Activated T-helper 1 cell treated with anti-CD3 and anti-CD28 coated beads, Interleukin-12 subunit alpha, Interleukin-12 subunit beta, Interleukin-2, Interleukin-4 antibody, amounts not matched to agents 30 ng/mL and 10 ng/mL and 1 ng/mL, durations not matched to agents 14 hours and 24 hours and 36 hours (primary cell): ENCODE results near the gene XAB2. TPM values are rescaled to one million over a fixed set of nuclear protein-coding genes. Genes with fewer than 3 reads are reported as not detected.
"Not testable (repeated sequence)": the region's sequence is repeated elsewhere in the genome, so short reads cannot be mapped to it uniquely, and the experiment has no call there.

ENCODE experiments used
- DNase-seq: peaks from one replicate; pipeline ENCODE4 v3.0.0; 2021; ENCODE audit warnings: low spot score
- H3K27ac Mint-ChIP-seq: one replicate; pipeline ENCODE4 v1.8.0; 2021; ENCODE audit warnings: mild to moderate bottlenecking, mixed read lengths
- H3K27me3 Mint-ChIP-seq: one replicate; pipeline ENCODE4 v1.8.0; 2022; ENCODE audit warnings: mild to moderate bottlenecking, moderate library complexity, mixed read lengths; ENCODE audit not compliant: insufficient read depth
- H3K36me3 Mint-ChIP-seq: one replicate; pipeline ENCODE4 v1.8.0; 2021; ENCODE audit warnings: low read depth, mixed read lengths
- H3K4me1 Mint-ChIP-seq: one replicate; pipeline ENCODE4 v1.8.0; 2021; ENCODE audit warnings: low read depth, mixed read lengths
- H3K4me3 Mint-ChIP-seq: one replicate; pipeline ENCODE4 v1.8.0; 2021; ENCODE audit warnings: mild to moderate bottlenecking, moderate library complexity, mixed read lengths
- H3K9me3 Mint-ChIP-seq: one replicate; pipeline ENCODE4 v1.8.0; 2021; ENCODE audit warnings: mixed read lengths
- intact Hi-C: fragments of 100-400 bp; cut with micrococcal nuclease; formaldehyde crosslinking; loops from one replicate; pipeline ENCODE4 v1.15.1; 2024
- total RNA-seq: library from RNA; stranded (reverse); gene quantifications from 2 replicates; pipeline ENCODE4 v1.2.3, GENCODE V29; 2022

Gene XAB2
- total RNA-seq, 1 donor from 2014 or later, result 50.7 TPM

DNA sequence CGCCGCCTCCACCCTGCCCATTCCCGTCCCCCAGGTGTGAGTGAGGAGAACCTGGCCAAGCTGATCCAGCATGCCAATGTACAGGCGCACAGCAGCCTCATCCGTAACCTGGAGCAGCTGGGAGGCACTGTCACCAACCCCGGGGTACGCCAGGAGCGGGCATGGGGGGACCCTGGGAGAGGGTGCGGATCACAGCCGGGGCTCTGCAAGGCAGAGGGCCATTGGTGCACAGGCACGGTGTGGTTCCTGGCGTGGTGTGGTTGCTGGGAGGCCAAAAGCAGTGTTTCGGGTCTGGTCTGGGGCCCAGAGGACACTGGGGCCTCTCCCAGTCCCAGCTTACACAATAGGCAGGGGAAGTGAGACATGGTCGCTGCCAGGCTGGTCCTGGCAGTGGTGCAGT is 15.8 kb upstream of the XAB2 start:
- intact Hi-C loops, result no loop called here
- peaks cover 6% of the 10 kb centered on the region for H3K36me3 Mint-ChIP-seq
- no peaks in the 10 kb centered on the region for H3K9me3 Mint-ChIP-seq
- DNase-seq, result no peak
- peaks cover 4% of the 10 kb centered on the region for H3K4me1 Mint-ChIP-seq
- H3K27ac Mint-ChIP-seq, result no peak overlapping the region
- H3K4me3 Mint-ChIP-seq, result no peak overlapping the region
- H3K27me3 Mint-ChIP-seq, result peaks cover 2% of the 10 kb centered on the region

DNA sequence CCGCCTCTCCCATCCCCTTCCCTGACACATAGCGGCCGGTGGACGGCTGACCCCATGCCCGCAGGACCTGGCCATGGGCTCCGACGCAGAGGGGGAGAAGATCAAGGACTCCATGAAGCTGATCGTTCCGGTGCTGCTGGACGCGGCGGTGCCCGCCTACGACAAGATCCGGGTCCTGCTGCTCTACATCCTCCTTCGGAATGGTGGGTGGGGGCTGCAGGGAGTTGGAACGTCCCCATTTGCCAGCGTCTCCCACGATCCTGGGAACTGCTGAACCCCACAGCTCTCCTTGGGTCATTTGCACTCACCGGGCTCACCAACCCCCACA is 15.2 kb upstream of the XAB2 start:
- H3K4me3 Mint-ChIP-seq, result no peak overlapping the region
- peaks cover 13% of the 10 kb centered on the region for H3K36me3 Mint-ChIP-seq
- DNase-seq, result no peak
- intact Hi-C loops, result no loop called here
- H3K4me1 Mint-ChIP-seq, result peaks cover 10% of the 10 kb centered on the region
- H3K27me3 Mint-ChIP-seq, result no peaks in the 10 kb centered on the region
- no peaks in the 10 kb centered on the region for H3K9me3 Mint-ChIP-seq
- no peak overlapping the region for H3K27ac Mint-ChIP-seq

DNA sequence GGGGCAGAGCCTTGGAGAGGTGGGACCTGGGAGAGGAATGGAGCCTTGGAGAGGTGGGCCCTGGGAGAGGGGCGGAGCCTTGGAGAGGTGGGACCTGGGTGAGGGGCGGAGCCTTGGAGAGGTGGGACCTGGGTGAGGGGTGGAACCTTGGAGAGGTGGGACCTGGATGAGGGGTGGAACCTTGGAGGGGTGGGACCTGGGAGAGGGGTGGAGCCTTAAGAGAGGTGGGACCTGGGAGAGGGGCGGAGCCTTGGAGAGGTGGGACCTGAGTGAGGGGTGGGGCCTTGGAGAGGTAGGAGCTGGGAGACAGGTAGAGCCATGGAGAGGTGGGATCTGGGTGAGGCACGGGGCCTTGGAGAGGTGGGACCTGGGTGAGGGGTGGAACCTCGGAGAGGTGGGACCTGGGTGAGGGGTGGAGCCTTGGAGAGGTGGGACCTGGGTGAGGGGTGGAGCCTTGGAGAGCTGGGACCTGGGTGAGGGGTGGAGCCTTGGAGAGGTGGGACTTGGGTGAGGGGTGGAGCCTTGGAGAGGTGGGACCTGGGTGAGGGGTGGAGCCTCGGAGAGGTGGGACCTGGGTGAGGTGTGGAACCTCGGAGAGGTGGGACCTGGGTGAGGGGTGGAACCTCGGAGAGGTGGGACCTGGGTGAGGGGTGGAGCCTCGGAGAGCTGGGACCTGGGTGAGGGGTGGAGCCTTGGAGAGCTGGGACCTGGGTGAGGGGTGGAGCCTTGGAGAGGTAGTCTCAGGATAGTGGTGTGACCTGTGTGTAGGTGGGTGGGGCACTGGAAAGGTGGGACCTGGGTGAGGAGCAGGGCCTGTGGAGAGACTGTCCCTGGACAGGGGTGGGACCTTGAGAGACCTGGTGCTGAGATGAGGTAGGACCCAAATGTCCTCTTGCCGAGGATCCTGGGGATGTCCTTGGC is 14.5 kb upstream of the XAB2 start:
- DNase-seq, H3K27ac Mint-ChIP-seq, H3K9me3 Mint-ChIP-seq, intact Hi-C loops, H3K4me3 Mint-ChIP-seq, H3K27me3 Mint-ChIP-seq: not testable (repeated sequence)
- peaks cover 13% of the 10 kb centered on the region for H3K36me3 Mint-ChIP-seq
- peaks cover 16% of the 10 kb centered on the region for H3K4me1 Mint-ChIP-seq

DNA sequence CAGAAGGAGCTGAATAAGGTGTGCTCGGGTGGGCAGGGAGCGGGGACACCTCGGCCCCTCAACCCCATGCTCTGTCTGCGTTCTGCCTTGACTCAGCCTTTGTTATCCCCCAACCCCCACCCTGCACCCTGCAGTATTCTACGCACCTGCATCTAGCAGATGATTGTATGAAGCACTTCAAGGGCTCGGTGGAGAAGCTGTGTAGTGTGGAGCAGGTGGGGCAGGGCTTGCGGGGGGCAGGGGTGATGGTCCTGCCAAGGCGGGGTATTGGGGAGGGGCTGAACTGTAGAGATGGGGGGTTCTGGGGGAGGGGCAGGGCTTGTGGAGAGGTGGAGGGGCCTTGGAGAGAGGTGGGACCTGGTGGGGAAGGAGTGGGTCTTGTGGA is 13.7 kb upstream of the XAB2 start:
- Mint-ChIP-seq H3K9me3 (no peaks in the 10 kb centered on the region), H3K27ac (no peak overlapping the region), H3K27me3 (no peaks in the 10 kb centered on the region)

DNA sequence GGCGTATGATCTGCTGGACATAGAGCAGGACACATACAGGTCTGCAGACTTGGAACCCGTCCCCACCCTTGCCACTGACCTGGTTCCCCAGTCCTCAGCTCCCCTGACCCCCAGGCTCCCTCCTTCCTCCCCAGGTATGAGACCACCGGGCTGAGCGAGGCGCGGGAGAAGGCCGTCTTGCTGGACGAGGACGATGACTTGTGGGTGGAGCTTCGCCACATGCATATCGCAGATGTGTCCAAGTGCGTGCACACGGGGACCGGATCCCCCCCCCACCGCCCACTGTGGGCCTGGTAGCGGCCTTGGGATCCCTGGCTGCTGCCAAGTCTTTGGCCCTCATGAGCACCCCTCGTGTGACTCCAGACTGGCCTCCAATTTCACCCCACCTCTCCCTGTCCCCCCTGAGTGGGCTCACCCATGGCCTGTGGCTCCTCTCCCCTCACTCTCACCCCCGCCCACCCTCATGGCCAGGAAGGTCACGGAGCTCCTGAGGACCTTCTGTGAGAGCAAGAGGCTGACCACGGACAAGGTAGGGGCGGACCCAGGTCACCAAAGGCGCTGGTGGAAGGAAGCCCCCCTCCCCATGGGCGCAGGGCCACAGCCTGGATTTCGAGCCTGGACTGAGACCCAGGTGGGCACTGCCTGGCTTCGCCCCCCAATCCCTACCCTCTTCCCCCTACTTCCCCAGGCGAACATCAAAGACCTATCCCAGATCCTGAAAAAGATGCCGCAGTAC is 13.1 kb upstream of the XAB2 start:
- Mint-ChIP-seq H3K27me3 (no peaks in the 10 kb centered on the region), H3K27ac (no peak overlapping the region), H3K9me3 (no peaks in the 10 kb centered on the region), H3K36me3 (peaks cover 13% of the 10 kb centered on the region), H3K4me1 (peaks cover 18% of the 10 kb centered on the region), H3K4me3 (no peak overlapping the region)
- DNase-seq, result no peak
- intact Hi-C loops, result no loop called here

More for the DNA sequence above, 13.7 kb upstream of the XAB2 start:
- H3K4me1 Mint-ChIP-seq, result peaks cover 18% of the 10 kb centered on the region
- no peak overlapping the region for H3K4me3 Mint-ChIP-seq
- H3K36me3 Mint-ChIP-seq, result peaks cover 13% of the 10 kb centered on the region
- DNase-seq, result no peak
- intact Hi-C loops, result no loop called here

DNA sequence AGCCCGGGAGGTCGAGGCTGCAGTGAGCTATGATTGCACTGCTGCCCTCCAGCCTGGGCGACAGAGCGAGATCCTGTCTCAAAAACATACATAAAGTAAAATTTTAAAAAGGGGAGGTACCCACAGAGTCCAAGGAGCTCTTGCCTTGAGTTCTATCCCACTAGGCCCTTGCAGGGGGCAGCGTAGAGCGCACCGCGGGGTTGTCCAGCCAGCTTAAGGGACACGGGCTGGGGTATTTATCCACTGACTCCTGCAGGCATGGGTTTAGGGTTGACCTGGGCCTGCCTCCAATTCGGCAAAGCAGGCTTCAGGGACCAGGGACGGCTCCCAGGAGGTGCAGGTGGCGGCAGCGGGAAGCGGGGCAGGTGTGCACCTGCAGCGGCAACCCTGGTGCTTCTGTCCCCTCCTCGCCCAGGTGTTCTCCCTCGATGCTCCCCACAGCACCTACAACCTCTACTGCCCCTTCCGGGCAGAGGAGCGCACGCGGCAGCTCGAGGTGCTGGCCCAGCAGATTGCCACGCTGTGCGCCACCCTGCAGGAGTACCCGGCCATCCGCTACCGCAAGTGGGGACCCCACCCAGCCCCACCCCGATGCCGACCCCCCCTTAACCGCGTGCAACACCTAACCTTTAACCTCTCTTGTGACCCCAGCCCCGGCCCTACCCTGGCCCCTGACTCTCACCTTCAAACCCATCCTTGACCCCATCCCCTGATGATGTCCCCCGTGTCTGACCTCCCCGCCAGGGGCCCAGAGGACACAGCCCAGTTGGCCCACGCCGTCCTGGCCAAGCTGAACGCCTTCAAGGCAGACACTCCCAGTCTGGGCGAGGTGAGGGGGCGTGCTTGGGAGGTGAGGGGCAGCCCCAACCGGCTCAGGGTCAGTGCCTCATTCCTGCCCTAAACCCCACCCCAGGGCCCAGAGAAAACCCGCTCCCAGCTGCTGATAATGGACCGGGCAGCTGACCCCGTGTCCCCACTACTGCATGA is 12.2 kb upstream of the XAB2 start:
- Mint-ChIP-seq H3K36me3 (peaks cover 13% of the 10 kb centered on the region), H3K27me3 (no peaks in the 10 kb centered on the region), H3K4me3 (no peak overlapping the region), H3K27ac (no peak overlapping the region), H3K4me1 (peaks cover 18% of the 10 kb centered on the region), H3K9me3 (no peaks in the 10 kb centered on the region)
- intact Hi-C loops, result no loop called here
- DNase-seq, result no peak

DNA sequence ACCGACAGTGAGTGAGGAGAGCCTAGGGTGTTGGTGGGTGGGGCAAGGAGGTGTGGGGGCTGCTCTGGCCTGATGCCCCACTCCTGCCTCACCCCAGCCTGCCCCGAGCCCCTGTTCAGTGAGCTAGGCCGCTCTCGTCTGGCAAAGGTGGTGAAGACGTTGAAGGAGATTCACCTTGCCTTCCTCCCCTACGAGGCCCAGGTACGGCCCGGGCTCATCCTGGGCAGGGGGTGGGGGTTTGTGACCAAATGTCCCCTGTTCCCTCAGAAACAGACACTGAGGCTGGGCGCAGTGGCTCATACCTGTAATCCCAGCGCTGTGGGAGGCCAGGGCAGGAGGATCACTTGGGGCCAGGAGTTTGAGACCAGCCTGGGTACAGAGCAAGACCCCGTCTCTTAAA is 11.5 kb upstream of the XAB2 start:
- Mint-ChIP-seq H3K27me3 (no peaks in the 10 kb centered on the region), H3K4me3 (no peak overlapping the region), H3K9me3 (no peaks in the 10 kb centered on the region), H3K27ac (no peak overlapping the region), H3K4me1 (peaks cover 22% of the 10 kb centered on the region), H3K36me3 (peaks cover 12% of the 10 kb centered on the region)
- no peak for DNase-seq
- intact Hi-C loops, result no loop called here

DNA sequence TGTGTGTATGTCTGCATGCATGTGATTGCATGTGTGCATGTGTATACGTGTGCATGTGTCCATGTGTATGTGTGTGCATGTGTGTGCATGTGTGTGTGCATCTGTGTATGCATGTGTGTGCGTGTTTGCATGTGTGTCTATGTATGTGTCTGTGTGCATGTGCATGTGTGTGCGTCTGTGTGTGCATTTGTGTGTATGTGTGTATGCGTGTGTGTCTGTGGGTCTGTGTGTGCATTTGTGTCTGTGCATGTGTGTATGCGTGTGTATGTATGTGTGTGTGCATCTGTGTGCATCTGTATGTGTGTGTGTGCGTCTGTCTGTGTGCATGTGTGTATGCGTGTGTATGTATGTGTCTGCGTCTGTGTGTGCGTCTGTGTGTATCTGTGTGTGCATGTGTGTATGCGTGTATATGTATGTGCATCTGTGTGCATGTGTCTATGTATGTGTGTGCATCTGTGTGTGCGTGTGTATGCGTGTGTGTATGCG is 10.6 kb upstream of the XAB2 start:
- Mint-ChIP-seq H3K36me3 (peaks cover 8% of the 10 kb centered on the region), H3K27me3 (no peaks in the 10 kb centered on the region), H3K4me1 (peaks cover 31% of the 10 kb centered on the region), H3K9me3 (no peaks in the 10 kb centered on the region), H3K27ac (no peak overlapping the region), H3K4me3 (peak overlapping the region; percentile 12)
- intact Hi-C loops, result no loop called here
- no peak for DNase-seq

DNA sequence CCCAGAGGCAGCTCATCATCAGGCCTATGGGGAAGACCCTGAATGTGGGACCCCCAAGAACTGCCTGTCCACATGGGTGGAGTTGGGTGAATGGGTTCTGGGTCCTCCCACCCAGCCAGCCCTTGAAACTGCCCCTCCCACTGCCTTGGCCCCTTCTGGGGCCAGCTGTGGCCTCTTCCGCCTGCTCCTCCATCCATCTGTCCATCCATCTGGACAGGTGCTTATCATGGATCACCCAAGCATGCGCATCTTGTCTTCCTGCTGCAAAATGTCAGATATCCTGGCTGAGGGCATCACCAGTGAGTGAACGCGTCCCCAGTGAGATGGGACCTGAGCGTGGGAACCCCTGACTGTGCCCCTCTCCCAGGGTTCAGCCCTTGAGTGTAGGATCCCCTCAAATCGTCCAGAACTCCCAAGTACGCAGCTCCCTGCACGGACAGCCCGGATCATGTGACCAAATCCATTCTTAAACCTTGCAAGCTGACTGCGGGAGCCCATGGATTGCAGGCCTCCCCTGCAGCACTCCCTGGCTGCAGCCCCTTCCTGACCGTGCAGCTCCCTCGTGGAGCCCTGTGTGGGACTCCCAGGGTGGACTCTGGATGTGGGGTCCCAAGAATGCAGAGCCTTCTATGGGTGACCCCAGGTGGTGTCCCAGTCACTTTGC is 9.6 kb upstream of the XAB2 start:
- H3K4me3 Mint-ChIP-seq, result peak overlapping the region; percentile 77
- DNase-seq, result no peak

DNA sequence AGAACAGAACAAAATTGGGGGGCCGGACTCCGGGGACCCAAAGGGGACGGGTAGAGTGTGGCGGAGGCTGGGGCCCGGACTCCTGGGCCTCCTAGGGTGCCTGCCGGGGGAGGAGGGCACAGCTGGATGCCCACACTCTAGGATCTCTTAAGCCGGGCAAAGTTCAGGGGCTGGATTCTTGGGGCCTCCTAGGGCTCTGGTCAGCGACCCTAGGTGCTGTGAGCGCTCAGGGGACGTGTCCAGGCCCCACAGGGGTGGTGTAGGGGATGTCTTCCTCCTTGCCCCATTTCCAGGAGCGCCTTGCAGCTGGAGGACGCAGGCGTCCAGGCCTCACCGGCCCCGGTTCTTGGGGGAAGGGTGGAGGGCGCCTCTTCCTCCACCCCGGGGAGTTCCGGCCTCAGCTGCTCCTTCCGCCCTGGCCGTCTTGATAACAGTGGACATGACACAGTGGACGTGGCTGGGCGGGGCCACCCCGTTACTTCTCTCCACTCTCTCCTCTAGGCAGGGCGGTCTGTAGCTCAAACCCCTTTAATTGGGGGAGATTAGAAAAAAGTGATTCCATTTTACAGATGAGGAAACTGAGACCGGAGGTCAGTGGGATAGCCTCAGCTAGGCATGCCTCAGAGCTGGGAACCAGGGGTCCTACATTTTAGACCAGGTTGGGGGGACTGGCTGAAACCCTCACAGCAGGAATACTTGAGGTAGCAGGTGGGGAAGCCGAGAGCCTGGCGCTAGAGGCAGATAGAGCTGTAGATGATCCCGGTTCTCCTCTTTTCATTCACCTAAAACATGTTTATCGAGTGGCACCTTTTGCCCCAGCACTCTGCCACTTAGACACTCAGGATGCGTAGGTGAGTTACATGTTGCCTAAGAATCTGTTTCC is 8.3 kb upstream of the XAB2 start:
- H3K4me1 Mint-ChIP-seq, result peaks cover 35% of the 10 kb centered on the region
- no peaks in the 10 kb centered on the region for H3K9me3 Mint-ChIP-seq
- H3K27me3 Mint-ChIP-seq, result no peaks in the 10 kb centered on the region
- H3K36me3 Mint-ChIP-seq, result peaks cover 8% of the 10 kb centered on the region
- DNase-seq, result no peak
- intact Hi-C loops, result loop anchor here (1.0 to 2.0 kb wide), 4 partner anchors 8 to 283 kb away; partner anchors contain the start of genes PET100, SNAPC2 and XAB2
- peak overlapping the region; percentile 85 for H3K4me3 Mint-ChIP-seq
- peak overlapping the region; percentile 55 for H3K27ac Mint-ChIP-seq

More for the DNA sequence above, 9.6 kb upstream of the XAB2 start:
- Mint-ChIP-seq H3K36me3 (peaks cover 8% of the 10 kb centered on the region), H3K27ac (no peak overlapping the region), H3K27me3 (no peaks in the 10 kb centered on the region), H3K4me1 (peaks cover 35% of the 10 kb centered on the region), H3K9me3 (no peaks in the 10 kb centered on the region)
- intact Hi-C loops, result no loop called here

DNA sequence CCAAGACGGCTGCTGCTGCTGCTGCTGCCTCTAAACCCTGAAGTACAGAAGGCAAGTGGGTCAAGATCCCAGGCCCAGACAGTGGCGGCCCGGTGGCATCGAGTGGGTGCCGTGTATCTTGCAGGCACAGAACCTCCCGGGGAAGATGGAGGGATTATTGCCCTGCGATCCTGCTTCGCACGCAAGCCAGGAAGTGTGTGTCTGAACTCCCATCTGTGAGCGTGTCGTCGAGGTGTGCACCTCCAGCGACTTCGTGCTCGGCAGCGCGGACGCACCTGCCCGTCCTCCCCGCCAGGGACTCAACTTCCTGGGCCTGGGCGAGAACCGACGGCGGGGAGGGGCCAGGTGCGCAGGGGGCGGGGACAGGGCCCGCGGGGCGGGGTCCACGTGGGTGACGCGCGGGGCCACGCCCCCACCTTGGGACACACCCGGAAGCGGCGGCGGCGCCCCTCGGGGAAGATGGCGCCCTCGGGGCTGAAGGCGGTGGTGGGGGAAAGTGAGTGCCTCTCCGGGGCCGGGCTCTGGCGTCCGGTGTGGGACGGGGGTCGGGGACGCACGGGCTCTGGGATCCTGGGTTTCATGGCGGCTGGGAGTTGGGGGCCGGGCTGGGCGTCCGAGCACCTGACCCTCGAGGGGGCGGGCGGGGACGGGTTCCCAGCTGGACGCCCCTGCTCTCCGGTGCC is 7.5 kb upstream of the XAB2 start, which contains the start of gene STXBP2:
STXBP2 (plus strand) TSS at position 420 of the 683 bp plus-strand sequence; CDS start at position 460, 40 bp downstream.
- DNase-seq, result peak; percentile 85
- peak within 1 kb of the TSS; percentile 85 for H3K4me3 Mint-ChIP-seq
- peaks cover 35% of the 10 kb centered on the region for H3K4me1 Mint-ChIP-seq
- peaks cover 8% of the 10 kb centered on the region for H3K36me3 Mint-ChIP-seq
- H3K27me3 Mint-ChIP-seq, result no peaks in the 10 kb centered on the region
- intact Hi-C loops, result loop anchor here (1.0 to 2.0 kb wide), 4 partner anchors 8 to 283 kb away; partner anchors contain the start of genes PET100, SNAPC2 and XAB2
- no peaks in the 10 kb centered on the region for H3K9me3 Mint-ChIP-seq
- H3K27ac Mint-ChIP-seq, result peak within 1 kb of the TSS; percentile 77
